Peyer's patch (tissue), 4 donors: Measurements from ENCODE around the gene FZD8. TPM values are rescaled to one million over a fixed set of nuclear protein-coding genes. Genes with fewer than 3 reads are reported as not detected.

Experiments
- DNase-seq, 3 donors: peaks; one replicate each; pipeline ENCODE4 v3.0.0-alpha.2; 2017 to 2019
- H3K27ac ChIP-seq, 4 donors: fragments of 200-600 bp; sonication (generic); one replicate each; pipeline ENCODE4 v1.5.1; 2016 to 2019
- H3K27me3 ChIP-seq, 2 donors: fragments of 200-600 bp; sonication (generic); one replicate each; pipeline ENCODE4 v1.5.1; 2019
- H3K36me3 ChIP-seq, 3 donors: fragments of 200-600 bp; sonication (generic); one replicate each; pipeline ENCODE4 v1.5.1; 2016 to 2019
- H3K4me1 ChIP-seq, 4 donors: fragments of 200-600 bp; sonication (generic); one replicate each; pipeline ENCODE4 v1.5.1; 2016 to 2019
- H3K4me3 ChIP-seq, 4 donors: fragments of 200-600 bp; sonication (generic); 1 replicate in 3 of 4; 2 replicates in 1 of 4; pipeline ENCODE4 v1.5.1; 2016 to 2019; ENCODE audit warnings: mild to moderate bottlenecking in 1 of 4
- H3K9me3 ChIP-seq, 4 donors: fragments of 200-600 bp; sonication (generic); one replicate each; pipeline ENCODE4 v1.5.1; 2016 to 2019; ENCODE audit warnings: mild to moderate bottlenecking in 1 of 4
- CTCF ChIP-seq, 6 experiments: fragments of 450-650 bp in 4 of 6; fragments of 200-600 bp in 2 of 6; sonication (generic) in 1 of 6; IDR thresholded peaks; one replicate each; pipeline ENCODE4 v1.5.1; 2017 to 2019; ENCODE audit warnings: antibody characterized with exemption in 6 of 6, mild to moderate bottlenecking in 3 of 6, moderate library complexity in 1 of 6
- POLR2A ChIP-seq, 2 donors: fragments of 450-650 bp; IDR thresholded peaks; one replicate each; pipeline ENCODE4 v1.5.1; 2017; ENCODE audit warnings: antibody characterized with exemption in 2 of 2, mild to moderate bottlenecking in 2 of 2, moderate library complexity in 2 of 2
- total RNA-seq, 4 donors: library from RNA; depleted of rRNA; stranded (reverse); fragments of >200 nt; gene quantifications; one replicate each; pipeline ENCODE4 v1.1.0, GENCODE V29; 2016

The FZD8 gene
- total RNA-seq, 4 donors from 2014 or later, result 0.70 to 2.2 (median 1.2) TPM

- H3K4me1 ChIP-seq, result peaks cover 0 to 31% (median 12%) of the 10 kb centered on the region in 4 donors
- no peaks in the 10 kb centered on the region for H3K9me3 ChIP-seq
- TF ChIP-seq POLR2A (IDR thresholded peaks at IDR 0.05) (no peak), CTCF (IDR thresholded peaks at IDR 0.05) (no peak)
- peaks cover 0 to 6% of the 10 kb centered on the region in 2 donors for H3K27me3 ChIP-seq
- DNase-seq, result no peak
- peak overlapping the region; percentile 56 to 89 (median 68) for H3K4me3 ChIP-seq
- H3K27ac ChIP-seq, result peak overlapping the region in 2 of 4 donors; percentile 41 to 66
- no peaks in the 10 kb centered on the region for H3K36me3 ChIP-seq
Measured at GRCh38 chr10:35644050-35644950, 2.2 kb upstream of the FZD8 start.

- peak; percentile 31 to 68 (median 56) for DNase-seq
- H3K36me3 ChIP-seq, result no peaks in the 10 kb centered on the region
- TF ChIP-seq POLR2A (IDR thresholded peaks at IDR 0.05) (no peak), CTCF (IDR thresholded peaks at IDR 0.05) (no peak)
- H3K4me1 ChIP-seq, result peaks cover 0 to 31% (median 12%) of the 10 kb centered on the region in 4 donors
- peaks cover 0 to 6% of the 10 kb centered on the region in 2 donors for H3K27me3 ChIP-seq
- H3K9me3 ChIP-seq, result no peaks in the 10 kb centered on the region
- H3K27ac ChIP-seq, result peak overlapping the region in 2 of 4 donors; percentile 41 to 66
- peak overlapping the region; percentile 56 to 89 (median 68) for H3K4me3 ChIP-seq
Measured at GRCh38 chr10:35643151-35644049, 1.3 kb upstream of the FZD8 start.

DNA sequence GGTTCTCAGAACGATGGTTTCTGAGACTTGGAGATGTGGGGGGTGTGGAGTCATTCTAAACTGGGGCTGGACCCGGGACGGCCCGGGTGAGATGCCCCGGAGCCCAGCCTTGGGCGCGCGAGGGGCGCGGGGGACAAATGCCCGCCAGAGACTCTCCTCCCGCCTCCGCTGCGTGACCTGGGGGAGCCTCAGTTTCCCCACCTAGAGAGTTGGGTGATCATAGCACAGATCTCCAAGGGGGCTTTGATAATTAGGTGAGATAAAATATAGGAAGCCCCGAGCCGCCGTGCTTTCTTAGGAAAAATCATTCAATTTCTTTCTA is 658 bp upstream of the FZD8 start:
- H3K36me3 ChIP-seq, result no peaks in the 10 kb centered on the region
- peaks cover 0 to 6% of the 10 kb centered on the region in 2 donors for H3K27me3 ChIP-seq
- TF ChIP-seq CTCF (IDR thresholded peaks at IDR 0.05) (no peak), POLR2A (IDR thresholded peaks at IDR 0.05) (no peak)
- H3K9me3 ChIP-seq, result no peaks in the 10 kb centered on the region
- peak overlapping the region; percentile 56 to 89 (median 68) for H3K4me3 ChIP-seq
- H3K27ac ChIP-seq, result peak overlapping the region in 2 of 4 donors; percentile 41 to 74
- H3K4me1 ChIP-seq, result peaks cover 0 to 31% (median 12%) of the 10 kb centered on the region in 4 donors
- DNase-seq, result no peak

- H3K36me3 ChIP-seq, result no peaks in the 10 kb centered on the region
Measured at GRCh38 chr10:35641676-35642034, 441 bp downstream of the FZD8 start.

More at GRCh38 chr10:35641676-35642034, 441 bp downstream of the FZD8 start:
- Histone ChIP-seq H3K27me3 (peaks cover 0 to 6% of the 10 kb centered on the region in 2 donors), H3K4me1 (peaks cover 0 to 31% (median 12%) of the 10 kb centered on the region in 4 donors), H3K4me3 (peak overlapping the region; percentile 56 to 89 (median 68)), H3K27ac (peak overlapping the region; percentile 63 to 87 (median 74)), H3K9me3 (no peaks in the 10 kb centered on the region)
- TF ChIP-seq CTCF (IDR thresholded peaks at IDR 0.05) (no peak), POLR2A (IDR thresholded peaks at IDR 0.05) (no peak)
- DNase-seq, result peak in 1 of 3 donors; percentile 63
